GM19328 (cell line): ENCODE results near the gene PRKCQ.

ENCODE experiments used
- ATAC-seq: cut with Tn5 transposase; IDR thresholded peaks from one replicate; pipeline ENCODE4 v1.9.1; 2021; ENCODE audit warnings: mild to moderate bottlenecking, moderate library complexity; ENCODE audit not compliant: unreplicated experiment

The PRKCQ gene

DNA sequence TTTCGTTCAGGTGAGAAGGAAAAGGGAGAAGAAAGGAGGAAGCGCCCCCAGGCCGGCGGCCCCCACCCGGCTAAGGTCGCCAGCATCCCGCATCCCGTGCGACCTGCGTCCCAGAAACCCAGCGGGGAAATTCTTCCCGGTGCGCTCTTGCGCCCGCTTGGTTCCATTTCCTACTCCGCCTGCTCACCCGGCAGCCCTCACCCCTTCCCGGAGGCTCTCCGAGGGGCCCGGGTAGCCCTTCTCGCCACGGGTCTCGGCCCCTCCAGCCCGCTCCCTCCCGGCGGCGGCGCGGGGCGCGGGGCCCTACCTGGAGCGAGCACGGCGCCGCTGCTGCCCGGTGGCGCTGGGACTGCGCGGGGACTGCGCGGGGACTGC lies at the start of gene PRKCQ:
TSS of gene PRKCQ (minus strand) at position 373 of the 375 bp plus-strand sequence. CDS start 65,141 bp downstream, outside the sequence.
- peak; percentile 16 for ATAC-seq

DNA sequence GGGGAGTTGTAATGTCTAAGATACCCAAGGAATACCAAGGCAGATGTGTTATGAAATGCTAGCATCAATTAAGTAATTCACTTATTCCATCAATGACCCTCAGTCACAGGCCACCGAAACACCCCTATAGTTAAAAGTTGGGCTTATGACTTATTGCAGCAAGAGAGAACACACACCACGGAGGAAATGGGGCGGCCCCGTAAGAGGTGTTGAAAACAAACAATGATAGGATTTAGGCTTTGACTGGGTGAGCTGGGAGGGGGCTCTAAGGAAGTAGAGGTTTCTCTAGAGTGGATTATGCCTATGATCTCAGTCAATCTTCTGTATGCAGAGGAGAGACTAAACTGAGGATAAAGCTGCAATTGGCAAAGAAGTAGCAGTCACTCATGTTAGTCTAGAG lies 45.4 kb upstream of the PRKCQ start:
- no peak for ATAC-seq

DNA sequence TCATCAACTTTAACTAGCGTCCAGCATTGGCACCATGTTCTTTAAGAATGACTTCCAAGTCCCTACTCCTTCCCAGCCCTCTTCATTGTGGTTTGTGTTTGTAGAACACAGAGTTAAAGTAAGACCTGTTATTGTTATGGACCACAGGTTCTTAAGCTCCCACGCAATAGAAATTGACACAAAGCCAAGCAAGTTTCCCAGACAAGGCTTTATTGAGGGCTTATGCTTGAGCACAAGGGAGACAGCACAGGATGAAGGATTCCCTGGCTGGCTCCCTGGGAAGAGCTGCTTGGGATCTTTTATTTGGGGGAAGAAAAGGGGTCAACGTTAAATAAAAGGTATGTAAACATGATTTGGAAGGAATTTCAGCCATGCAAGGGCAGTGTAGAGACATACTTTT lies 44.3 kb upstream of the PRKCQ start:
- ATAC-seq = no peak

DNA sequence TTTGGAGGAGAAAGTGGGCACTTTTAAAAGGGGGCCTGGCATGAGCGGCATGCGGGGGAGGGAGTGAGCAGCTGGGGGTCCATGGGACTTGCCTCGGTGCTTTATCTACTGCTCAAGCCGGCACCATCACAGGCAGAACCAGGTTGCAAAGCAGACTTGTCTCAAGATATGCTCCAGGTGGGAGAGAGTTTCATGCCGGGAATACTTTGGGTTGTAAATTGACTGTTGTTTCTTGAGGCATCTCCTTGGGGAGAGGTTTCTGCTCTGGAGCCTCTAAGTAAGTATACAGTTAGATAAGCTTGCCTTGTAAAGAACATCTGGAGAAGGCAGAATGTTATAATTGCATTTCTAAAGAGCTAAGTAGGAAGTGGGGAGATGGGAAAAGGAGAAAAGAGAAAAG lies 42.8 kb upstream of the PRKCQ start:
- no peak for ATAC-seq

DNA sequence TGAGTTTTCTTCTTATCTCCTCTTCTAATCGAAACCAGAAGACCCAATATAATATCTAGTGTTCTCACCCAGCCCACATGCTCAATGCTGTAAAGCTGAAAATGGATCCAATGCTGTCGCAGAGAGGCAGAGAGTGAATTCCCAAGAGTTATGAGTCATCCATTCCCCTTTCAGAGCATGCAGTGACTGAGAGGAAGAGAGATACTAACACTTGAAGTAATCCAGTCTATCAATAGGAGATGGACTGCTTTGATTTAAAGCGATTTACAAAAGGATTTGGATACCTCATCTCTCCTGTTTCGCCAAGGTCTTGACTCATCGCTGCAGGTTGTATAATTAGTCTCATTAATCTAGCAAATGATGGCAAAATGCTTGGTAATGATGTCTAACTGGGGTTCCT lies 41.5 kb upstream of the PRKCQ start:
- ATAC-seq = no peak

DNA sequence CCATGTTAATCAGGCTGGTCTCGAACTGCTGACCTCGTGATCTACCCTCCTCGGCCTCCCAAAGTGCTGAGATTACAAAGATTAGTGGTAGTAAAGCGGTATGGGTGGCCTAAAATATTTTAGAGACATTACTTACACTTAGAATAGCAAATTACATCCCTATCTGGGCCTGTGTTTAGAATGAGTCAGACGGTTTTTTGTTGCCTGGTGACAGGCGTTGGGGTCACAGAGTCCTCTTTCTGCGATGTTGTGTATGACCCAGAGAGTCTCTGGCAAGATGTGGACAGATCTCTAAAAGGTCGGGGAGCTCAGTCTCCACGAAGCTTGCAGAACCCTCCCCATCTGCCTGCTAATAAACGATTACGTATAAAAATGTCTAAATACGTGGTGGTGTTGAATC lies 39.6 kb upstream of the PRKCQ start:
- no peak for ATAC-seq

DNA sequence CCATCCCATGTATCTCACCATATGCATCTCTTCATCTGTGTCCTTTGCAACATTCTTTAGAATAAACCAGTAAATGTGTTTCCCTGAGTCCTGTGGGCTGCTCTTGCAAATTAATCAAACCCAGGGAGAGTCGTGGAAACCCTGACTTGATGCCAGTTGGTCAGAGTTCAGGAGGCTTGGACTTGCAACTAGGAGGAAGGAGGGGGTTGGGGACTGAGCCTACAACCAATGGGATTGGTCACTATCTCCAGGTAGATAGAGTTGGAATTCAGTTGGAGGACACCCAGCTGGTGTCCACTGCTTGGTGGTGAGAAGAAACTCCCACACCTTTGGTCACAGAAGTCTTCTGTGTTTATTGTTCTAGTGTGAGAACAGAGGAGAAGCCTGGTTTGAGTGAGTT lies 38.3 kb upstream of the PRKCQ start:
- ATAC-seq = no peak

DNA sequence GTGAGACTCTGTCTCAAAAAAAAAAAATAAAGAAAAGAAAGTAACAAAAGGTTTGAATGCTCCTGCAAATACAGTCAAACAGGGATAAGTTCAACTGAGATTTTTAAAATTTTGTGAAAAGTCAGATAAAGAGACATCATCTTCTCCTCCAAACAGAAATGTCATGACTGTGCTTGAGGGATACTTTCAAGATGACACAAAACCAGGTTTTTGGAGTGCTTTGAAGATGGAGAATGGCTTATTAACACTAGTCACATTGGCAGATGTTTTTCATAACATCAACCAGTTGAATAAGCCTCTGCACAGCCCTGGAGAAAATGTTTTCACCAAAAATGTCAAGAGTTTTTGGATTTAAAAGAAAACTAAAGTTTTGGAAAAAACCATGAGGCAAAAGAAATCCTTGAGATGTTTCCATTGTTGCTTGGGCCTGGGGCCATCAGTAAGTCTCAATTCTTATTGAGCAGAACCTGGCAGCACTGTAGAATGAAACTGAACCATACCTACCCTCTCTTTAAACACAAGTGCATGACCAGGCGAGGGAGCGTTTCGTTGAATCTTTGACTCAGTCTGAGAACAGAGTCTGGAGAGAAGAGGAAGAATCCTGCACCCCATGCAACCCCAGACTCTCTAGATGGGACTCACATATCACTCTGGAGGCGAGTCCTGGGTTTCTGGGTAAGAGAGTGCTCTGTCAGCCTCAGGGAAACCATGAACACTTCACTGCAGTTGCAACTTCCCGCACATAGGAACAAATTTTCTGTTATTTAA lies 37.4 kb upstream of the PRKCQ start:
- no peak for ATAC-seq

DNA sequence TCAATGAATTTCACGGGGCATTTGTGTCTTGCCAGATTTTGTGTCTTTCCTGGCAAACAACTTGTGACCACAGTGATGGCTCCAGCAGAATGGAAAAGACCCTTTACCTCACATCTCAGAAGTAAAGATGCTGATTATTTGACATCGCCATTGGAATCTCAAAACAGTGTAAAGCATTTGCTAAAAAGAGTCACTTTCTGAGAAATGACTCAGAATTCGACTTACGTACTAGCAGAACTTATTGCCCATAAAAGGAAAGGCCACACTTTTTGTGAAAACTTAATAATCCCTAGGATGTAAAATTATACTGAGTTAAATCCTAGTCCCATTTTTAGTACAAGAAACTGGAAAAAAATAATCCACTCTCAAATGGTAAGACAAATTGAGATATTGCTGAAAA lies 35.9 kb upstream of the PRKCQ start:
- no peak for ATAC-seq

DNA sequence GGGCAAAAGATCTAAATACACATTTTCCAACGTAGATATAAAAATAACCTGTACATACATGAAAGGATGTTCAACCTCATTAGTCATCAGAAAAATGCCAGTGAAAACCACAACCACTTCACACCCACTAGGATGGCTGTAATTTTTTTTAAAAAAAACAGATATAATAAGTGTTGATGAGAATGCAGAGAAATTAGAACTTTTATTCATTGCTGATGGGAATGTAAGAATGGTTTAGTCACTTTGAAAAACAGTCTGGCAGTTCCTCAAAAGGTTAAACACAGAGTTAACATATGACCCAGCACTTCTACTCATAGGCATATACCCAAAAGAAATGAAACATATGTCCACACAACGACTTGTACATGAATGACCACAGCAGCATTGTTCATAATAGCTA lies 32.3 kb upstream of the PRKCQ start:
- no peak for ATAC-seq

DNA sequence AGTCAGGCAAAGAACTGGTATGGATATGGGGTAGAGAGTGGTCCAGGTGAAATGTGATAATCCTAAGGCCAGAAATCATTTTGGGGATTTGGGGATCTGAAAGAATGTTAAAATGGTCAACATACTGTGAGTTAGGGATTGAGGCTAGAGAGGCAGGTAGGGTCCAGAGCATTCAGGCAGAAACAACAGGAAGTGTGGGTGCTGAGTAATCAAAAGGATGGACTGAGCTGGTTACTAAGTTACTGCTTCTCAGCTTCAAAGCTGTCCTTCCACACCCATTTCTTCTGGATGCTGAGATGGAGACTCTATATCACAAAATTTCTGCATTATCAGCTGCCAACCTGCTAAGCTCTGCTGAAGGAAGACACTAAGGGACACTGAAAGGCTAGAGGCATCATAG lies 30.6 kb upstream of the PRKCQ start:
- no peak for ATAC-seq

DNA sequence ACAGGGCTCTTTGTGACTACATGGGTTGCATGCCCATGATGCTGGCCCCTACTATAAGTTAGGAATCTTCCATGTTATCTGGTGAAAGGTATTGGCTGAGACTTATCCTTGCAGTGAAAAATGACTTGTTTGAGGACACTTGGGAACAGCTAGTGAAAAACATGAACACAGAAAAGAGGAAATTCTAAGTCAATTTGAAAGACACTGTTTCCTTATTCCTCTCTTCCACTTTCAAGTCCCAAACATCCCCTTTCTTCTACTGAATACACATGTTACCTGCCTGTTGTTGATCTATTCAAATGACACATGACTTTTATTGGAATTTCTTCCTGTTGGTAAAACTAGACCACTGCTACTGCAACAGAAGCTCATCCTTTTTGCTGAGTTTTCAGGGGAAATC lies 29.5 kb upstream of the PRKCQ start:
- no peak for ATAC-seq

DNA sequence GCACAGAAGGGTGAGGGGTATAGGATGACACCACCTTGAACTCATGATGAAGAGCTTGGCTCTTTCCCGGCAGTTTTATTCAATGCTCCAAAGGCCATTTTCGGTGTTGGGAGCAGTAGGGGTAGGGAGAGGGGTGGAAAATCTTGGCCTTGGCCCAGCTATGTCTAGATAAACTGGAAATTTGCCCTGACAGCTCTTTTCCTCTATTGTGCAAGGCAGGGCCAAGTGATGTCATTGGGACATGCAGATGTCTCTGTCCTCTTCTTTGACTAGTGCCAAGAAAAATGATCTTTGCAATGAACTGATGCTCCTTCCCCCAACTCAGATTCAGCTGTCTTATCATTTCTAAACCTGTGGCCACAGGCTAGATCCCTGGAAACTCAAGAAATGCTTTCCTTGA lies 27.7 kb upstream of the PRKCQ start:
- no peak for ATAC-seq

DNA sequence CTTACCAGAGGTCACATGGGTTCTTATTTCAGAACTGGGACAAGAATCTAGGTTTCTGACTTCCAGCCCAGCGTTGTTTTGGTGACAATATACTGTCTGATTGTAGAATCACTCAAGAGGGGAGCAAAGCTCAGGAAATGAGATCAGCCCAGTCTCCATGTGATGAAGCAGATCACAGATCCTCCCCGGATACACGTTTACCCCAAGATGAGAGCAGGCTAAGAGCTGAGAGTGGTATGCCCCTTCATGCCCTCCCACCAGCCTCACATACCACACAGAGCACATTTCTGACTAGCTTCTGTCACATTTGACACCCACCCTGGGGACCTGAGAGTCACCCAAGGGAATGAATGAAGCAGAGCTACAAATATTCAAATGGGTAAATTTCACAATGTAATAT lies 27.1 kb upstream of the PRKCQ start:
- no peak for ATAC-seq

DNA sequence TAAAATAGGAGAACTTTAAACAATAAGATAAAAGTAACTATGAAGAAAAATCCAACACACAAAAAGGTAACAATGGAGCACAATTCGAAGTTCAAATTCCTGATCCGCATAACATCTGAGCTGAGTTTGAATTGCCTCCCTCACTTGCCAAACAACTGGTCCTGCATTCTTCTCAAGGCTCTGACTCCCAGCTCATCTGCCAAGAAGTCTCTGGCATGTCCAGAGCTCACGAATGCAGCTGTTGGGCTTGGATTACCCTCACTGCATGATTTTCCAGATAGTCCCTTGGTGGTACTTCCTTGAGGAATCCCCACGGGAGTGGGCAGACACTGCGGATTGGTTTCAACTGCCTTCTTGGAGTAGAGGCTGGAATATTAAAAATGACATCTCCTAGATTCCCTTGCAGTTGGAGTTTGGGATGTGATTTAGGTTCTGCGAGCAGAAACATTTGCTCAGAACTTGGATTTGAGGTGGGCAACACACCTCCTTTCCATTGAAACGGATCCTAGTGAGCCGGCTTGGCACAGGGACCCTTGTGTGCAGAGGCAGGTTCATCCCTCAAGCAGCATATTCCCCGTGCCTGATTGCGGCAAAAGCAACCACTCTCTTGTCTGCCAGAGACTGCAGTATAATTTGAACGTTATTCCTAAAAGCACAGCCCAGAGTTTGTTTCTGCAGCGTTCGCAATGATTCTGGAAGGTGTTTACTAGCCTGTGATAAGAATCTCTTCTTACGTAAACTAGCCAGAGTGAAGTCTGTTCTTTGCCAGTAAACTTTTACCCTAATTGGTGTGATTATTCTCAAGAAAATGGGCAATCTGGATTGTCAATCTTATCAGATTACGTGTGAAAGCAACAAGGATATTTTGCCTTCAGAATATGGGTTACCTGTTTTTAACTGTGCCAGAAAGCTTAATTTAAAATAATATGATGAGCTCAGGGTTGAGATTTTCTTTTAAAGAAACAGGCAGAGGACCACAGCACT lies 23.4 kb upstream of the PRKCQ start:
- no peak for ATAC-seq

DNA sequence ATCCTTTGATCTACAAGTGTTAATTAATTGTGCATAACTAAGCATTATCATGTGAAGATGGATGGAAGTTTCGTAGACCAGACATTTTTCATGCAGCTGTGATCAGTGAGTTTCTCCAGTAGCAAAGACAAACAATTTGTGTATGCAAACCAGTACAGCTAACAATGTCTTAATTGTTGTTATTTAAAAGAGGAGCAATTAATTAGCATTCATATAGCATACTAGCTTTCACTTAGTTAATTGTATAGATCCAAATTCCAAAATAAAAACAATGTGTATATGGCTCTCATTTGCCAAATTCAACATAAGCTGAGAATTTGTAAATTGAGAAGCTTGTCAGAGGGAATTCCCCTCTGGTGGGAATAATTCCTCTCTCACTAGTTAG lies 22.6 kb upstream of the PRKCQ start:
- ATAC-seq = no peak

DNA sequence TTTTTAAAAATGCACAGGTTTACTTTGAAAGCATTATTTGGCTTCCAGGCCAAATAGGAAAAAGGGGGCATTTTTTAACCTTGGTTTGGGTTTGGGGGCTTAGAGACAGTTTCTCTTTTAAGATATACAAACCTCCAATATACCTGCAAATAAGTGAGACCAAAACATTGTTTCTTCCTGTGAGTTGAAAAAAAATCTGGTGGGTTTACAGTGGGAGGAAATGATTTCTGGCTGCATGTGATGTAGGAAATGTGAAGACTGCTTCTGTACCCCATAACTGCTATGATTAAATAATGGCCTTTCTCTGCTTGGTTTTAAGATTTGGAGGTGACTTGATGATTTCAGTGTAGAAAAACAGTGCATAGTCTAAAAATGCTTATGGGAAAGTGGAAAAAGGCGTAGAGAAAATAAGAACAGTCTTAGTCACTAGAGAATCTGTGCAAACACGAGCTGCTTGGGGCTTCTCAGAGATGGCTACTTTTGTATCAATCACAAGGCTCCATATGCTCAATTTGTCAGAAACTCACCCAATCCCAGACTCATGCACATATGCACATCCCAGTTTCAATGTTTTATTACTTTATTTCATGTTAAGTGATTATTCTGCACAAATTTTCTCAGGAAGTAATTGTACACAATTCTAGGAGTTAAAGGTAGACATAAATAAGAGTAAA lies 22.1 kb upstream of the PRKCQ start:
- ATAC-seq = no peak

DNA sequence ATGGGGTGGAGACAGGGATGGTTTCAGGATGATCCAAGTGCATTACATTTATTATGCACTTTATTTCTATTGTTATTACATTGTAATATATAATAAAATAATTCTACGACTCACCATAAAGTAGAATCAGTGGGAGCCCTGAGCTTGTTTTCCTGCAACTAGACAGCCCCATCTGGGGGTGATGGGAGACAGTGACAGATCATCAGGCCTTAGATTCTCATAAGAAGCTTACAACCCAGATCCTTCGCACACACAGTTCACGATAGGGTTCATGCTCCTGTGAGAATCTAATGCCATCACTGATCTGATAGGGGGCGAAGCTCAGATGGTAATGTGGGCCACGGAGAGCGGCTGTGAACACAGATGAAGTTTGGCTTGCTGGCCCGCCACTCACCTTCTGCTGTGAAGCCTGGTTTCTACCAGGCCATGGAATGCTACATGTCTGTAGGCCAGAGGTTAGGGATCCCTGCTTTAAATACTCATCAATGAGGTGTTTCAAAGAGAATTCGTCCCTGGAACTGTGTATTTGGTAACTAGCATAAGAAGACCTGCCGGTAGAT lies 21.2 kb upstream of the PRKCQ start:
- ATAC-seq = no peak

DNA sequence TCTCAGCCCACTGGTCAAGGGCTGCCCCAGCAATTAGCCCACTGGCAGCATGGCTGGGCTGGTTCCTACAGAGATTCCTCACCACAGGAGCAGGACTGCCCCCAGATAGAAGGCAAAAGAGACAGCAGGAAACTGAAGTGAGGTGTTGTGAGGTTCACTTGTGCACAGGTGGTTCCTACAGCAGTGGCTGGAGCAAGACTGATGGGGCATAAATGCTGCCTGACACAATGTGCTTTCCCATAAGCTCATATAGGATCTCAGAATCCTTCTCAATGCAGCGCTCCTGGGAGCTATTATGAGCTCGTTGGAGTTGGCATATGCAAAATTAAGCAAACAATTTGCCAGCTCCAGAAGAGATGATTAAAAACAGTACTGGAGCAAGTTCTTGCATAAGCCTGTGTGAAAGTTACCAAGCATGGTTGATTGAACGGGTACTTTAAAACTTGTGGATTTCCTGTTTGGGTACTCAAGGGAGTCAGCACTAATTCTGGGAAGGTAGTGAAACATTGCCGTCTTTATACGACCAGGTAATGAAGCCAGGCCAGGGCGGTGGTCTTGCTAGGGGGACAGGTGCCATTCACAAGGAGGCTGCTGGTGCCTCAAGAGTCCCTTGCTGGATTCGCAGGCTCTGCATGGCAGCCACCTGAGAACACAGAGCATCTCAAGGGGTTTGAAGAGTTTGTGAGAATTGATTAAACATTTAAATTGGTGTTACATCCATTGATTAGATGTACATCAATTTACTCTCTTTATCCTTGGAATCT lies 20.3 kb upstream of the PRKCQ start:
- ATAC-seq = no peak

DNA sequence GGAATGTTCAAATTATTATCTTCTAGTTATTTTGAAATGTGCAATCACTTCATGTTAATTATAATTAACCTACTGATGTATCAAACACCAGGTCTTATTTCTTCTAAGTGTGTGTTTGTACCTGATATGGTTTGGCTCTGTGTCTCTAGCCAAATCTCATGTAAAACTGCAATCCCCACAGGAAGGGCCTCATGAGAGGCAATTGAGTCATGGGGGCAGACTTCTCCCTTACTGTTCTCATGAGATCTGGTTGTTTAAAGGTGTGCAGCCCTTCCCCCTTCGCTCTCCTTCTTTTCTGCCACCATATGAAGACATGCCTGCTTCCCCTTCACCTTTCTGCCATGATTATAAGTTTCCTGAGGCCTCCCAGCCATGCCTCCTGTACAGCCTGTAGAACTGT lies 18.6 kb upstream of the PRKCQ start:
- no peak for ATAC-seq

DNA sequence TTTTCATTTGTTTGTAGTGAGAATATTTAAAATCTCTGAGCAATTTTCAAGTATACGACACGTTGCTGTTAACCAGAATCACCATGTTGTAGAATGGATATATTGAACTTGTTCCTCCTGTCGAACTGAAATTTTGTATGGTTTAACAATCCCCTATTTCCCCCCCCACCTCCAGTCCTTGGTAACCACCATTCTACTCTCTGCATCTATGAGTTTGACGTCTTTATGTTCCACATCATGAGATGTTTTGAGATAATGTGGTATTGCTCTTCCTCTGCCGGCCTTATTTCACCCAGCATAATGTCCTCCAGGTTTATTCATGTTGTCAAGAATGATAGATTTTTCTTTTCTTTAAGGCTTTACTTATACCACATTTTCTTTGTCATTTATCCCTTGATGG lies 17.4 kb upstream of the PRKCQ start:
- no peak for ATAC-seq
